ENCODE measurements around the gene TOR4A.

GRCh38 chr9:137236936-137237421 lies 40.5 kb upstream of the TOR4A start:
- no peak for TF ChIP-seq CTCF (IDR thresholded peaks at IDR 0.05)
- TF ChIP-seq POLR2A (IDR thresholded peaks at IDR 0.05) = no peak
